COLO668 (cell line): Measurements from ENCODE around the gene B4GALNT3.

ENCODE experiments used
- DNase-seq: peaks from one replicate; lab custom pipeline; 2025; ENCODE audit not compliant: unreplicated experiment; lab: John Stamatoyannopoulos, UW

B4GALNT3 gene

DNA sequence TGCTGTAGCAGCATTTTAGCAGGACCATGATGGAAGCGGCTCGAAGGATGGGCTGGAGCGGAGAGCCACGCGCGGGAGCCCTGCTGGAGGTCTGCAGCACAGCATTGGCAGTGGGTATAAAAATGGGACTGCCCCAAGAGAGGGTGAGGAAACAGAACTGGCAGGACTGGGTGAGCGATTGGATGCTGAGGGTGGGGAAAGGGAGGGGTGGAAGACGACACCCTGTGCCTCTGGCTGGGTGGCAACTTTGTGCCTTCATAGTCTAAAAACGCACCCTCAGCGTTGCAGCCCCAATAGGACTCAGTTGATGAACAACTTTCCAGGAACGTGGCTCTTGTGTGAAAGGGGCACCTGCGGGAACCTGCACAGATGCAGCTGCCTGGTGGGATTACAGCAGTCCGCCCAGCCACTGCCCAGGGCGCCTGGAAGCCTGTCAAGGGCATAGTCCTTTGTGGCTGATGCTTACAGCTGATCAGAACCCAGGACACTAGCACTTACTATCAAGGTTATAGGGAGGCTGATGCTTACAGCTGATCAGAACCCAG is 130.5 kb downstream of the B4GALNT3 start:
- no peak for DNase-seq

DNA sequence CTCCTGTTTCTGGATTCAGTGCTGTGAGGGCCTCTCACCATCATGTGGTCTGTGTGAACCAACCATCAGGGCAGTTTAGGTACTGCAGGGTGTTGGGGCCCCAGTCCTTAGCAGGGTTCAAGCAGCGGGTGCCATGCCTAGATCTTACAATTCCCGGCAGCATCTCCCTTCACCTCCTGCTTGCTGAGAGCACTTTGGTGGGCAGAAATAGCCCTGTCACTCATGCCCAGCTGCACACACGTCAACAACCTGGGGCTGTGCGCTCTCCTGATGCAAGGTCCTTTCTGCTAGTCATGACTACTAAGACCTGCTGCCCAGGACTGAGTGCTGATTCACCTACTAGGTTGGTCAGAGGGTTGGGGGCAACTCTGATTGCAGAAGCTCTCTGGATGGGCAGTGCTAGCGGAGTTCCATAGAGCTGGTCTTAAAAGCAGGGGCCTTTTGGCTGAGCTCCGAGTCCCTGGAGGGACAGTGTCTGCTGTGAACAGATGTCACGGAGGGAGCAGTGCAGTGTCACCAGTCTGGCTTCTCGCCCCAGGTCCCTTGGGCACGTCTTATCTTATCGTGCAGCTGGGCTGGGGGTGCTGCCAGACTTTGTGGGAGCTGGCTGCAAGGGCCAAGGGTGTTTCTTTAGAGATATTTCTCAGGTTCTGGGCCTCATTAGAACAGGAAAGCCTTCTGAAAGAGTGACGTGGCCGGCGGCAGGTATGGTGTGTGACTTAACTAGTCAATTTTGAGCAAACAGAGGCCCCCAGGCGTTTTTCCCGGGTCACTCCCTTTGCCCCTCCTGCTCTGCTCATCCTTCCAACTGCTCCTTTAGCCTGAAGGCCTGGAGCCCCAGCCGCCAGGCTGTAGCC is 131.7 kb downstream of the B4GALNT3 start:
- DNase-seq, result no peak

DNA sequence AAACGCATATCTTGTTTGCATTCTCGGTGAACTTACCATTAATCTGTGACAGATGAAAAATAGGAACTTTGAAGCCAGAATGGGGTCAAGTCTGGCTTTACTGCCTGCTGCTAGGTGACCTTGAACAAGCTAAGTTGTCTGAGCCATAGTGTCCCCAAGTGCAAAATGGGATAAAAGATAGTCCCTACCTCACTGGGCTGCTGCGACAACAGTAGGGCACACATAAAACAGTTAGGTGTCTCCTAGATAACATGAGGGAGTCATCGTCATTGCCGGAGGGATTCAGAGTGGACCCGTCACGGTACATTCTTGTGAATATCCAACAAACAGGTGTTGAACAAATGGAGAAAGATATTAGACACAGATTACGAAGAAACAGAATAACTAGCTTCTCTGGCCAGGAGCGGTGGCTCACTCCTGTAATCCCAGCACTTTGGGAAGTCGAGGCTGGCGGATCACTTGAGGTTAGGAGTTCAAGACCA is 132.3 kb downstream of the B4GALNT3 start:
- no peak for DNase-seq

DNA sequence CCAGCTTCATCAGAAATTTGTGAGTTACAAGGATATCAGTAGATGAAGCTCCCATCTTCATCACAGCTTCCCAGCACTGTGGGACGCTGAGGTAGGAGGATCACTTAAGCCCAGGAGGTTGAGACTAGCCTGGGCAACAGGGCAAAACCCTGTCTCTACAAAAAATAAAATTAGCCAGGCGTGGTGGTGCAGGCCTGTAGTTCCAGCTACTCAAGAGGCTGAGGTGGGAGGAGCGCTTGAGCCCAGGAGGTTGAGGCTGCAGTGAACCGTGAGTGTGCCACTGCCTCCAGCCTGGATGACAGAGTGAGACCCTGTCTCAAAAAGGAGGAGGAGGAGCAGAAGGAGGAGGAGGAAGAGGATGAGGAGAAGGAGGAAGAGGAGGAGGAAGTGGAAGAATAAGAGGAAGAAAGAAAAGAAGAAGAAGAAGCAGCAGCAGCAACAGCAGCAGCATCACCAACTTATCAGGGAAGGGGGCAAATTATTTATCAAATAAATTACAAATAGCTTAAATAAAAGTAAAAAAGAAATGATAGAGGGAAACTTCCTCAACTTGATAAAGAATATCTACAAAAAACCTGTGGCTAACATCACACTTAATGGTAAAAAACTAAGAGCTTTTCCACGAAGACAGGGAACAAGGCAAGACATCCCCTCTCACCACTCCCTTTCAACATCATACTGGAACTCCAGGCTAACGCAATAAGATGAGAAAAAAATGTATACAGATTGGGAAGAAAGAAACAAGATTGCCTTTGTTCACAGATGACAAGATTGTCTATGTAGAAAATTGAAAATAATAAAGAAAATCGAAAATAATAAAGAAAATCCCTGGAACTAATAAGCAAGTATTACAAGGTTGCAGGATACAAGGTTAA is 133.9 kb downstream of the B4GALNT3 start:
- no peak for DNase-seq

DNA sequence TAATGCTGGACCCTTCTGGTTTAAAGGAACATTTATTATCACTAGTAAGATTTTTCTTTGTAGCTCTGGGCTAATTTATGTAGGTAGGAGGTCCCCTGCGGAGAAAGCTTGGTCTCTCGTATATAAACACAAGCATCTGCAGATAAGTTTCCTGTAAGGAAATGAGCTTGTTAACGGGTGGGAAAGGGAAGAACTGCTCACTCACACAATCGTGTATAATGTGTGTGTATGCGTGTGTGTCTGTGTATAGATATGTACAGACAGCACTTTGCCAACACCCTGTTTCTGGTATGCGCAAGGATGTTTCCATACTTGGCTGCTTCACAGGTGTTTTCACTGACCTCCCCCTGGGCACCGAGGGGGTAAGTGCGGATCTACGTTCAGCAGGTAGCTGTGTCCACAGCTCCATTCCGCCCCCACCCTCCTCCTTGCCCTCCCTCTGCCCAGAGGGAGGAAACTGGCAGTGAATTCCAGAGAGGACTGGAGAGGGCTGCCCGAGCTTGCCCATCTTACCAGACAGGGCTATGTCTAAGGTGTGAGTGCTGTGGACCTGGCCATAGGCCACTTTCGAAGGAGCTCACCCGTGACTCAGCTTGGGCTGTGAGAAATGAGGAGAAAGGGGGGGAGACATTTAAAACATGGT is 138.3 kb downstream of the B4GALNT3 start:
- no peak for DNase-seq

DNA sequence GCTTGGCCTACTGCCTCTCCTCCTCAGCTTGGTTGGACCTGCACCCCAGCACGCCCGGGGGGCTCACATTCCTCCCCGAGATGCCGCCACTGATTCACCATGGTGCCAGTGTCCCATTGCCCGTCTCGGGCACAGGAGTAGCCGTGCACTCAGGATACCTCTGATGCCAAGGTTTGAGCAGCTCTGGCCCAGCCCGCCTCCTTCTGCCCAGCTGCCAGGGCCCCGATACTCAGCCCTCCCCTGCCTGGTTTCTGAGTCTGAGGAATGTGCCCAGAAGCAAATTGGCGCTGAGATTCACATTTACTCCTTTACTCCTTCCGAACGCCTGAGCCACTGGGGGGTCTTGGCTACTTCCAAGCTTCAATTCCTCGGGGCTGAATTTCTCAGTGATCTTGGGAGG is 140.0 kb downstream of the B4GALNT3 start:
- no peak for DNase-seq

DNA sequence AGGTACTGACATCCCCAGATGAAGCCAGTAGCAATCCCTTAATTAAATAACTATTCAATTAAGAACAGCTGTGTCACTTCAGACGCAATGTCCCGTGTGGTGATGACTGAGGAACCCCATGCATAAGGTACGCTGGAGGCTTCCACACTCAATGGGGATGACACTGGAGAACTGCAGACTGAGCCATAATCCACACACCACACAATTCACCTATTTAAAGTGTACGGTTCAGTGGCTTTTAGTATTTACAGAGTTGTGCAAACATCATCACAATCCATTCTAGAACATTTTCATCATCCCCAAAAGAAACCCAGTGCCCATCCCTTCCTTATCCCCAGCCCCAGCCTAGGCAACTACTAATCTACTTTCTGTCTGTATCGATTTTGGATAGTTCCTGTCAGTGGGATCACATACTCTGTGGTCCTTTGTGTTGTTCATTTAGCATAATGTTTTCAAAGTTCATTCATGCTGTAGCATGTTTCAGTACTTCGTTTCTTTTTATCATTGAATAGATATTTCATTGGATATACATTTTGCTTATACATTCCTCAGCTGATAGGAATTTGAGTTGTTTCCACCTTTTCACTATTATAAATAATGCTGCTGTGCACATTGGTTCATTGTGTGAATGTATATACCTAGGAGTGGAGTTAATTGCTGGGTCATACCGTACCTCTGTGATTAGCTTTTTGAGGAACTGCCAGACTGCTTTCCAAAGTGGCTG is 142.4 kb downstream of the B4GALNT3 start:
- peak; percentile 74 for DNase-seq

DNA sequence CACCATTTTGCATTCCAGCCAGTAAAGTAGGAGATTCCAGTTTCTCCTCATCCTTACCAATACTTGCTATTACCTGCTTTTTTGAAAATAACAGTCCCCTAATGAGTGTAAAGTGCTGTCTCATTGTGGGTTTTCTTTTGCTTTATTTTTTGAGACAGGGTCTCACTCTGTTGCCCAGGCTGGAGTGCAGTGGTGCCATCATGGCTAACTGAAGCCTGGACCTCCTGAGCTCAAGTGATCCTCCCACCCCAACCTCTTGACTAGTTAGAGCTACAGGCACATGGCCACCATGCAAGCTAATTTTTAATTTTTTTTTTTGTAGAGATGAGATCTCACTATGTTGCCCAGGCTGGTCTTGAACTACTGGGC is 142.9 kb downstream of the B4GALNT3 start:
- DNase-seq, result no peak

DNA sequence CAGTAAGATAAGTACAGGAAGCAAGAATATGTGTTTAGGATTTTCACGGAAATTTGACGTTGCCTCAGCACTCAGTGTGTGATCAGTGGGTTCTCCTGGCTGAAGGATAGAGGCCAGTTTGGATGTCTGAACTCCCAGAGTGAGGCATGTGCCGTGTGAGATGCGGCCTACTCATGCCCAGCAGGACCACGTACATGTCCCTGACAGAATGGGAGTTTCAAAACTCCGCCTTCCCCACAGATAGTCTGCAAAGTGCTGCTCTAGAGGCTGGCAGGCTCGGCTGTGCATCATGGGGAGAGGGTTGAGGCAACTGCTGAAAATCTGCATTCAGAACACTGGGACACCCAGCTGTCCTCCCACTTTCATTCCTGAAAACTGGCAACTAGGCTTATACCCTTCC is 145.2 kb downstream of the B4GALNT3 start:
- no peak for DNase-seq

DNA sequence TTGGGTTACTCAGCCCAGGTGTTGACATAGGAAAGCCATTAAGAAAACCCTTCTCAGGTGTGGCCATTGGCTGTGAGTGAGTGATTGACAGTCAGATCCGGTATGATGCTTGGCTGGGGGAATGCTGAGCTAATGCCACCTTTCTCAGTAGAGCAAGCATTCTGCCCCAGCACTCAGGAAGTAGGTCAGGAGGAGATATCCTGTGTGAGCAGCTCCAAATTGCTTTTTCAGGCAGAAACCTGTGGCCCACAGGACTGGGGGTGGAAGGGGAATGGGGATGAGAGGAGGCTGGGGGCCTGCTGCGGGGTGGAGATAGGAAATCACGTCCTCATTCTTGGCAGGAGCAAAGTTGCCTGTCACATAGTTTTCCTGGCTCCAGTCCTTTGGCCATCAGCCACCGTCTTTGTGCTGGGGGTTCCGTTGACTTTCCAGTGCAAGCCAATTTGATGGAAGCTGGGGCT is 147.8 kb downstream of the B4GALNT3 start:
- DNase-seq, result no peak

DNA sequence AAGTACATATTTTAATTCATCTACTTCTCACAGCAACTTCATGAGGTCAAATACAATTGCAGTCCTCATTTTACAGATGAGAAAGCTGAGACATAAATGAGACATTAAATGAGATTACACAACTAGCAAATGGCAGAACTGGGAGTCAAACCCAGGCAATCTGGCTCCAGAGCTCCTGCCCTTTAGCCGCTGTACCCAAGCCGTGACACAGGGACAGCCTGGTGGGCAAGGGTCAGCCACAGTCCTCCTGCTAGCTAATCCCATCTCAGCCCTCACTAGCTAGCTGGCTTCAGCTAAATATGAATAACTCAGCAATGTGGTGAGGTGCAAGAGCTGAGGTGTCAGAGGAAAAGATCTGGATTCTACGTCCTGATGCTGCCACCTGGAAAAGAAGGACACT is 148.7 kb downstream of the B4GALNT3 start:
- no peak for DNase-seq

DNA sequence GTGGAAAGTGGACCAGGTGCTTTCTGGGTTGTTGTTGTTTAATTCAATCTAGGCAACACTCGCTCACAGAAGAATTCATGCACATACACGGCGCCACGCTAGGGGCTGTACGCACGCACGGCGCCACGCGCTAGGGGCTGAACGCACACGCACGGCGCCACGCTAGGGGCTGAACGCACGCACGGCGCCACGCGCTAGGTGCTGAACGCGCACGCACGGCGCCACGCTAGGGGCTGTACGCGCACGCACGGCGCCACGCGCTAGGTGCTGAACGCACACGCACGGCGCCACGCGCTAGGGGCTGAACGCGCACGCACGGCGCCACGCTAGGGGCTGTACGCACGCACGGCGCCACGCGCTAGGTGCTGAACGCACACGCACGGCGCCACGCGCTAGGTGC is 149.2 kb downstream of the B4GALNT3 start:
- no peak for DNase-seq

DNA sequence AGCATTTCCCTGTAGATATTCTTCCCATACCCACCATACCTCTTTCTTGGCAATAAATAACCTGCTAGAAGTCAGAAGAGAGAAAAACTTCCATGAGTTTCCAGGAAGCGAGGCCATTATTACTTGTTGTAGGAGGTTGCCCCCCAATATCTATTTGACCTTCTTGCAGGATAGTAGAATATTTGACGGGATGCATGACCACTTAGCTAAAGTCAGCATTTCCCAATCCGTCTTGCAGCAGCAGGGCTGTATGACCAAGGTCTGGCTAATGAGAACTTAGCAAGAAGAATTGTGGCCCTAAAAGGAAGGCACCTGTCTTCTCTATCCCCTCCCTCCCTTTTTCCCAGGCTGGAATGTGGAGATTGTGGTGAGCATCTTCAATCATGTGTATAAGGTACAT is 152.0 kb downstream of the B4GALNT3 start:
- no peak for DNase-seq

DNA sequence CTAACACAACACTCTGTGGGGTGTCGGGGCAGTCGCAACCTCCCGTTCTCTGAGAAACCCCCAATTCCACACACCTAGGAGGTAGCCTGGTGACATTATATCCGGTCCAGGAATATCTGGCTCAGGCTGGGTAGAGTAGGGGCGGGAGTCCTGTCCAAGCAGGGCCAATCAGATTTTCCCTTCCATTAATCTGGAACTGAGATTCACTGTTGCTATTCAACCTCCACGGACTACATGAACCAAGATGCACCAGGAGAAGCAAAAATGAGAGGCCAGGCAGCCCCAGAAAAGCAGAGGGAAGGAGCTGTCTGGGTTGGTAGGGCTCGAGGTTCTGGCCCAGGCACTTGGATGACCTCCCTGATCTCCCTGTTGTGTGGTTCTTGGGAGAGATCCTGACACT is 152.6 kb downstream of the B4GALNT3 start:
- DNase-seq, result no peak

DNA sequence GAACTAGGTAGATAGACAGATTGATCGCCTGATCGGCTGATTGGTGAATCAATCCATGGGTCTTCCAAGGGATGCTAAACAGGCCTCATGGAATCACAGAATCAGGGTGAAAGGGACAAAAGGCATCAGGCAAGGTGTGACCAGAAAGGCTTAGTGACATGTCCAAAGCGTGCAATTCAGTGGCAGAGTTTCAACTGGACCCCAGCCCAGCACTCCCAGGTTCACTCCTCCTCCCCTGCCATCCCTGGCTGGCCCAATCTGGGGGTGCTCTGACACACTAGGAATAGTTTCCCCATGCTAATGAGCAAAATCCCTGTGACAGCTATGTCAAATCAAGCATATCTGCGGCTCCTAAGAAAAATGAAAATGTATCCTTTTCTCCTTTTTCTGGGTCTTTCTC is 153.1 kb downstream of the B4GALNT3 start:
- no peak for DNase-seq
